ENCODE measurements around the gene HTR4.
A peak's percentile ranks its signal among the peaks of the same experiment; 100 is the strongest.
"Not testable (repeated sequence)": the region's sequence is repeated elsewhere in the genome, so short reads cannot be mapped to it uniquely, and the experiment has no call there.

Gene HTR4

GRCh38 chr5:148469501-148469935, 184.8 kb downstream of the HTR4 start:
- DNase-seq: no peak

- not testable (repeated sequence) for DNase-seq
Measured at GRCh38 chr5:148468746-148469145, 185.6 kb downstream of the HTR4 start.

- no peak for DNase-seq
Measured at GRCh38 chr5:148467958-148468357, 186.4 kb downstream of the HTR4 start.

- DNase-seq: no peak
Measured at GRCh38 chr5:148466236-148466580, 188.1 kb downstream of the HTR4 start.

- DNase-seq: no peak
Measured at GRCh38 chr5:148465381-148466235, 188.7 kb downstream of the HTR4 start.

- no peak for DNase-seq
Measured at GRCh38 chr5:148459669-148460068, 194.7 kb downstream of the HTR4 start.

- no peak for DNase-seq
Measured at GRCh38 chr5:148458036-148458888, 196.1 kb downstream of the HTR4 start.

GRCh38 chr5:148457183-148457620, 197.1 kb downstream of the HTR4 start:
- peak; percentile 0 for DNase-seq

- no peak for DNase-seq
Measured at GRCh38 chr5:148455185-148455584, 199.1 kb downstream of the HTR4 start.

GRCh38 chr5:148454576-148454975, 199.8 kb downstream of the HTR4 start:
- DNase-seq: no peak

- DNase-seq: no peak
Measured at GRCh38 chr5:148452499-148453193, 201.7 kb downstream of the HTR4 start.

GRCh38 chr5:148446611-148447010, 207.7 kb downstream of the HTR4 start:
- DNase-seq: no peak

- no peak for DNase-seq
Measured at GRCh38 chr5:148445578-148445977, 208.7 kb downstream of the HTR4 start.

GRCh38 chr5:148443998-148444397, 210.3 kb downstream of the HTR4 start:
- DNase-seq: peak; percentile 17

GRCh38 chr5:148443241-148443640, 211.1 kb downstream of the HTR4 start:
- DNase-seq: no peak

- no peak for DNase-seq
Measured at GRCh38 chr5:148438933-148439332, 215.4 kb downstream of the HTR4 start.

GRCh38 chr5:148437249-148437648, 217.1 kb downstream of the HTR4 start:
- DNase-seq: no peak

GRCh38 chr5:148436029-148436428, 218.3 kb downstream of the HTR4 start:
- DNase-seq: no peak

- DNase-seq: no peak
Measured at GRCh38 chr5:148433826-148434225, 220.5 kb downstream of the HTR4 start.
